ENCODE measurements around the gene HEPN1. TPM values are rescaled to one million over a fixed set of nuclear protein-coding genes. Genes with fewer than 3 reads are reported as not detected.

HEPN1 gene
- total and polyA plus RNA-seq, 2 experiments from 2014 or later, result not detected

DNA sequence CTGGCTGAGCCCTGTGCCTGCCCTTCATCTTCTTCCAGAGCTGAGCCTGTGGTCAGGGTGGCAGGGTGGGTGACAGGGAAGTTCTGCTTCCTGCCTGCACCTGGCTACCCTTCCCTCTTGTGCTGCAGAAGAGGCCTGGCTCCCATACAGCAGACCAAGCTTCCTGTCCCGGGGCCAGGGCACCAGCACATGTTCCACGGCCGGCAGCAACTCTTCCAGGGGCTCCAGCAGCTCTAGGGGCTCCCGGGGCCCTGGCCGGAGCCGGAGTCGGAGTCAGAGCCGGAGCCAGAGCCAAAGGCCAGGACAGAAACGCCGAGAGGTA is 38.8 kb upstream of the HEPN1 start (continued):
- TF ChIP-seq, protein P1, sequence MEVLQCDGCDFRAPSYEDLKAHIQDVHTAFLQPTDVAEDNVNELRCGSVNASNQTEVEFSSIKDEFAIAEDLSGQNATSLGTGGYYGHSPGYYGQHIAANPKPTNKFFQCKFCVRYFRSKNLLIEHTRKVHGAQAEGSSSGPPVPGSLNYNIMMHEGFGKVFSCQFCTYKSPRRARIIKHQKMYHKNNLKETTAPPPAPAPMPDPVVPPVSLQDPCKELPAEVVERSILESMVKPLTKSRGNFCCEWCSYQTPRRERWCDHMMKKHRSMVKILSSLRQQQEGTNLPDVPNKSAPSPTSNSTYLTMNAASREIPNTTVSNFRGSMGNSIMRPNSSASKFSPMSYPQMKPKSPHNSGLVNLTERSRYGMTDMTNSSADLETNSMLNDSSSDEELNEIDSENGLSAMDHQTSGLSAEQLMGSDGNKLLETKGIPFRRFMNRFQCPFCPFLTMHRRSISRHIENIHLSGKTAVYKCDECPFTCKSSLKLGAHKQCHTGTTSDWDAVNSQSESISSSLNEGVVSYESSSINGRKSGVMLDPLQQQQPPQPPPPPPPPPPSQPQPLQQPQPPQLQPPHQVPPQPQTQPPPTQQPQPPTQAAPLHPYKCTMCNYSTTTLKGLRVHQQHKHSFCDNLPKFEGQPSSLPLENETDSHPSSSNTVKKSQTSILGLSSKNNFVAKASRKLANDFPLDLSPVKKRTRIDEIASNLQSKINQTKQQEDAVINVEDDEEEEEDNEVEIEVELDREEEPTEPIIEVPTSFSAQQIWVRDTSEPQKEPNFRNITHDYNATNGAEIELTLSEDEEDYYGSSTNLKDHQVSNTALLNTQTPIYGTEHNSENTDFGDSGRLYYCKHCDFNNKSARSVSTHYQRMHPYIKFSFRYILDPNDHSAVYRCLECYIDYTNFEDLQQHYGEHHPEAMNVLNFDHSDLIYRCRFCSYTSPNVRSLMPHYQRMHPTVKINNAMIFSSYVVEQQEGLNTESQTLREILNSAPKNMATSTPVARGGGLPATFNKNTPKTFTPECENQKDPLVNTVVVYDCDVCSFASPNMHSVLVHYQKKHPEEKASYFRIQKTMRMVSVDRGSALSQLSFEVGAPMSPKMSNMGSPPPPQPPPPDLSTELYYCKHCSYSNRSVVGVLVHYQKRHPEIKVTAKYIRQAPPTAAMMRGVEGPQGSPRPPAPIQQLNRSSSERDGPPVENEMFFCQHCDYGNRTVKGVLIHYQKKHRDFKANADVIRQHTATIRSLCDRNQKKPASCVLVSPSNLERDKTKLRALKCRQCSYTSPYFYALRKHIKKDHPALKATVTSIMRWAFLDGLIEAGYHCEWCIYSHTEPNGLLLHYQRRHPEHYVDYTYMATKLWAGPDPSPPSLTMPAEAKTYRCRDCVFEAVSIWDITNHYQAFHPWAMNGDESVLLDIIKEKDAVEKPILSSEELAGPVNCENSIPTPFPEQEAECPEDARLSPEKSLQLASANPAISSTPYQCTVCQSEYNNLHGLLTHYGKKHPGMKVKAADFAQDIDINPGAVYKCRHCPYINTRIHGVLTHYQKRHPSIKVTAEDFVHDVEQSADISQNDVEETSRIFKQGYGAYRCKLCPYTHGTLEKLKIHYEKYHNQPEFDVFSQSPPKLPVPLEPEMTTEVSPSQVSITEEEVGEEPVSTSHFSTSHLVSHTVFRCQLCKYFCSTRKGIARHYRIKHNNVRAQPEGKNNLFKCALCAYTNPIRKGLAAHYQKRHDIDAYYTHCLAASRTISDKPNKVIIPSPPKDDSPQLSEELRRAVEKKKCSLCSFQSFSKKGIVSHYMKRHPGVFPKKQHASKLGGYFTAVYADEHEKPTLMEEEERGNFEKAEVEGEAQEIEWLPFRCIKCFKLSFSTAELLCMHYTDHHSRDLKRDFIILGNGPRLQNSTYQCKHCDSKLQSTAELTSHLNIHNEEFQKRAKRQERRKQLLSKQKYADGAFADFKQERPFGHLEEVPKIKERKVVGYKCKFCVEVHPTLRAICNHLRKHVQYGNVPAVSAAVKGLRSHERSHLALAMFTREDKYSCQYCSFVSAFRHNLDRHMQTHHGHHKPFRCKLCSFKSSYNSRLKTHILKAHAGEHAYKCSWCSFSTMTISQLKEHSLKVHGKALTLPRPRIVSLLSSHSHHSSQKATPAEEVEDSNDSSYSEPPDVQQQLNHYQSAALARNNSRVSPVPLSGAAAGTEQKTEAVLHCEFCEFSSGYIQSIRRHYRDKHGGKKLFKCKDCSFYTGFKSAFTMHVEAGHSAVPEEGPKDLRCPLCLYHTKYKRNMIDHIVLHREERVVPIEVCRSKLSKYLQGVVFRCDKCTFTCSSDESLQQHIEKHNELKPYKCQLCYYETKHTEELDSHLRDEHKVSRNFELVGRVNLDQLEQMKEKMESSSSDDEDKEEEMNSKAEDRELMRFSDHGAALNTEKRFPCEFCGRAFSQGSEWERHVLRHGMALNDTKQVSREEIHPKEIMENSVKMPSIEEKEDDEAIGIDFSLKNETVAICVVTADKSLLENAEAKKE (CRISPR knock-in tag; IDR thresholded peaks at IDR 0.05), result no peak
- TF ChIP-seq, protein P2, sequence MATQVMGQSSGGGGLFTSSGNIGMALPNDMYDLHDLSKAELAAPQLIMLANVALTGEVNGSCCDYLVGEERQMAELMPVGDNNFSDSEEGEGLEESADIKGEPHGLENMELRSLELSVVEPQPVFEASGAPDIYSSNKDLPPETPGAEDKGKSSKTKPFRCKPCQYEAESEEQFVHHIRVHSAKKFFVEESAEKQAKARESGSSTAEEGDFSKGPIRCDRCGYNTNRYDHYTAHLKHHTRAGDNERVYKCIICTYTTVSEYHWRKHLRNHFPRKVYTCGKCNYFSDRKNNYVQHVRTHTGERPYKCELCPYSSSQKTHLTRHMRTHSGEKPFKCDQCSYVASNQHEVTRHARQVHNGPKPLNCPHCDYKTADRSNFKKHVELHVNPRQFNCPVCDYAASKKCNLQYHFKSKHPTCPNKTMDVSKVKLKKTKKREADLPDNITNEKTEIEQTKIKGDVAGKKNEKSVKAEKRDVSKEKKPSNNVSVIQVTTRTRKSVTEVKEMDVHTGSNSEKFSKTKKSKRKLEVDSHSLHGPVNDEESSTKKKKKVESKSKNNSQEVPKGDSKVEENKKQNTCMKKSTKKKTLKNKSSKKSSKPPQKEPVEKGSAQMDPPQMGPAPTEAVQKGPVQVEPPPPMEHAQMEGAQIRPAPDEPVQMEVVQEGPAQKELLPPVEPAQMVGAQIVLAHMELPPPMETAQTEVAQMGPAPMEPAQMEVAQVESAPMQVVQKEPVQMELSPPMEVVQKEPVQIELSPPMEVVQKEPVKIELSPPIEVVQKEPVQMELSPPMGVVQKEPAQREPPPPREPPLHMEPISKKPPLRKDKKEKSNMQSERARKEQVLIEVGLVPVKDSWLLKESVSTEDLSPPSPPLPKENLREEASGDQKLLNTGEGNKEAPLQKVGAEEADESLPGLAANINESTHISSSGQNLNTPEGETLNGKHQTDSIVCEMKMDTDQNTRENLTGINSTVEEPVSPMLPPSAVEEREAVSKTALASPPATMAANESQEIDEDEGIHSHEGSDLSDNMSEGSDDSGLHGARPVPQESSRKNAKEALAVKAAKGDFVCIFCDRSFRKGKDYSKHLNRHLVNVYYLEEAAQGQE (IDR thresholded peaks at IDR 0.05; ENCODE audit: unreplicated experiment), result no peak
- TF ChIP-seq STAT1 (IDR thresholded peaks at IDR 0.05; ENCODE audit: unreplicated experiment), result no peak
- TF ChIP-seq NANOG (IDR thresholded peaks at IDR 0.05; ENCODE audit: borderline replicate concordance), result no peak
- TF ChIP-seq ZNF331 (CRISPR knock-in tag; IDR thresholded peaks at IDR 0.05; ENCODE audit: low read depth), result no peak
- no peak for TF ChIP-seq EZH2 (IDR thresholded peaks at IDR 0.05; ENCODE audit: low read depth, unreplicated experiment)

DNA sequence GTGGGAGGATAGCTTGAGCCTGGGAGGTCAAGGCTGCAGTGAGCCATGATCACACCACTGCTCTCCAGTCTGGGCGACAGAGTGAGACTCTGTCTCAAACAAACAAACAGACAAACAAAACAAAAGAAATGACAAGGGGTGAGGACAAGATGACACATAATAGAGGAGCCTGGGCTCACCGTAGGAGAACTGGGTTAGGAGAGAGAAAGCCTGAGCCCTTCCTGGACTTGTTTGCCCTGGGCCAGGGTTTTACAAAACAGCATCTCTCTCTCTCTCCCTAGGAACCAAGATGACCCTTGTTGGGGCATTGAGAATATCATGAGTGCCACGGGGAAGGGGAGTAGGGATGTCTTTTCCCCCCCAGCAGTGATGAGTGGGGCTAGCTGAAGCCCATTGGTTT is 38.1 kb upstream of the HEPN1 start:
- no peak overlapping the region for H3K27ac ChIP-seq (ENCODE audit: low read depth)
- H3K79me2 ChIP-seq (replicated peaks; ENCODE audit: insufficient read depth), result no peaks in the 10 kb centered on the region
- no peak overlapping the region for H2AFZ ChIP-seq
- Mint-ChIP-seq H3K9me3 (no peaks in the 10 kb centered on the region; the same call in 2 of the 3 replicates), H3K27me3 (ENCODE audit: insufficient read depth, low read depth, poor library complexity) (peaks cover 24% of the 10 kb centered on the region), H3K36me3 (ENCODE audit: low read depth) (no peaks in the 10 kb centered on the region), H3K4me1 (peaks cover 20% of the 10 kb centered on the region), H3K27ac (no peak overlapping the region), H3K4me3 (no peak overlapping the region)
- no peaks in the 10 kb centered on the region for H3K36me3 ChIP-seq (ENCODE audit: insufficient read depth)
- no peaks in the 10 kb centered on the region for H4K20me1 ChIP-seq (replicated peaks; ENCODE audit: insufficient read depth)
- peaks cover 5% of the 10 kb centered on the region; the same call in 1 of the 2 replicates for H3K9me2 ChIP-seq (ENCODE audit: insufficient read depth)
- no peak overlapping the region for H3K4me3 ChIP-seq
- peaks cover 14% of the 10 kb centered on the region for H3K27me3 ChIP-seq (ENCODE audit: insufficient read depth)
- no peak for DNase-seq (ENCODE audit: low spot score)
- no peak for ATAC-seq
- H3K4me1 ChIP-seq (ENCODE audit: insufficient read depth), result peaks cover 9% of the 10 kb centered on the region; the same call in 1 of the 2 replicates
- H3K4me2 ChIP-seq, result no peak overlapping the region
- H3F3A ChIP-seq (replicated peaks; ENCODE audit: low read depth), result no peaks in the 10 kb centered on the region
- TF ChIP-seq, protein P3, sequence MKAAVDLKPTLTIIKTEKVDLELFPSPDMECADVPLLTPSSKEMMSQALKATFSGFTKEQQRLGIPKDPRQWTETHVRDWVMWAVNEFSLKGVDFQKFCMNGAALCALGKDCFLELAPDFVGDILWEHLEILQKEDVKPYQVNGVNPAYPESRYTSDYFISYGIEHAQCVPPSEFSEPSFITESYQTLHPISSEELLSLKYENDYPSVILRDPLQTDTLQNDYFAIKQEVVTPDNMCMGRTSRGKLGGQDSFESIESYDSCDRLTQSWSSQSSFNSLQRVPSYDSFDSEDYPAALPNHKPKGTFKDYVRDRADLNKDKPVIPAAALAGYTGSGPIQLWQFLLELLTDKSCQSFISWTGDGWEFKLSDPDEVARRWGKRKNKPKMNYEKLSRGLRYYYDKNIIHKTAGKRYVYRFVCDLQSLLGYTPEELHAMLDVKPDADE (IDR thresholded peaks at IDR 0.05), result no peak

All from GM23338 (cell line).